ENCODE results near the gene VAV2.

- TF ChIP-seq, protein P1, sequence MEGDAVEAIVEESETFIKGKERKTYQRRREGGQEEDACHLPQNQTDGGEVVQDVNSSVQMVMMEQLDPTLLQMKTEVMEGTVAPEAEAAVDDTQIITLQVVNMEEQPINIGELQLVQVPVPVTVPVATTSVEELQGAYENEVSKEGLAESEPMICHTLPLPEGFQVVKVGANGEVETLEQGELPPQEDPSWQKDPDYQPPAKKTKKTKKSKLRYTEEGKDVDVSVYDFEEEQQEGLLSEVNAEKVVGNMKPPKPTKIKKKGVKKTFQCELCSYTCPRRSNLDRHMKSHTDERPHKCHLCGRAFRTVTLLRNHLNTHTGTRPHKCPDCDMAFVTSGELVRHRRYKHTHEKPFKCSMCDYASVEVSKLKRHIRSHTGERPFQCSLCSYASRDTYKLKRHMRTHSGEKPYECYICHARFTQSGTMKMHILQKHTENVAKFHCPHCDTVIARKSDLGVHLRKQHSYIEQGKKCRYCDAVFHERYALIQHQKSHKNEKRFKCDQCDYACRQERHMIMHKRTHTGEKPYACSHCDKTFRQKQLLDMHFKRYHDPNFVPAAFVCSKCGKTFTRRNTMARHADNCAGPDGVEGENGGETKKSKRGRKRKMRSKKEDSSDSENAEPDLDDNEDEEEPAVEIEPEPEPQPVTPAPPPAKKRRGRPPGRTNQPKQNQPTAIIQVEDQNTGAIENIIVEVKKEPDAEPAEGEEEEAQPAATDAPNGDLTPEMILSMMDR (IDR thresholded peaks at IDR 0.05), result no peak
- TF ChIP-seq POLR2AphosphoS5 (IDR thresholded peaks at IDR 0.05) (no peak), POLR2A (IDR thresholded peaks at IDR 0.05) (no peak)
Measured at GRCh38 chr9:133843250-133843649, 148.9 kb downstream of the VAV2 start.

Data from breast epithelium (tissue), 3 donors.